GM12878 (cell line): ENCODE results near the gene ADAMTS3. TPM values are rescaled to one million over a fixed set of nuclear protein-coding genes. Genes with fewer than 3 reads are reported as not detected.

Experiments used
- ATAC-seq: fragments of 200-7000 bp; cut with Tn5 transposase; 3 replicates; pipeline ENCODE4 v1.9.1; 2020; ENCODE audit warnings: mild to moderate bottlenecking, moderate library complexity
- BruUV-seq: library from RNA; stranded (reverse); fragments of 400-500 nt; replicated peaks from 2 replicates; lab custom pipeline; 2021; lab: Mats Ljungman, UMichigan
- CTCF ChIA-PET: fragments of 300-600 bp; sonication (Branson Sonifier 250); formaldehyde crosslinking; extraction: SDS; loops from one replicate; lab custom pipeline; 2021; ENCODE audit warnings: inconsistent platforms; lab: Yijun Ruan, JAX
- POLR2A ChIA-PET: fragments of 350-600 bp; formaldehyde crosslinking; extraction: SDS; loops from one replicate; lab custom pipeline; 2021; ENCODE audit warnings: inconsistent platforms; lab: Charles Lee
- RAD21 ChIA-PET: fragments of 300-600 bp; sonication (Branson Sonifier 250); formaldehyde crosslinking; loops from one replicate; lab custom pipeline; 2023; ENCODE audit warnings: antibody characterized with exemption; ENCODE audit not compliant: unreplicated experiment; lab: Charles Lee
- SMC1A ChIA-PET: fragments of 300-600 bp; sonication (Branson Sonifier 250); formaldehyde crosslinking; loops from one replicate; lab custom pipeline; 2023; ENCODE audit not compliant: unreplicated experiment, uncharacterized antibody; lab: Charles Lee
- DNase-seq: peaks from one replicate; pipeline ENCODE4 v3.0.0-alpha.2; 2011; ENCODE audit warnings: low read depth, low spot score
- FAIRE-seq: peaks from 3 replicates; lab custom pipeline; 2011; peaks lifted over from hg19 to GRCh38; lab: Jason Lieb, UNC
- H2AFZ ChIP-seq: 2 replicates; pipeline ENCODE4 v1.6.0; 2011; ENCODE audit warnings: low read depth, low read length, control low read depth; ENCODE audit not compliant: control insufficient read depth
- H3K27ac ChIP-seq: 2 replicates; pipeline ENCODE4 v1.5.1; 2011; ENCODE audit warnings: control low read depth; ENCODE audit not compliant: control insufficient read depth, insufficient read depth
- H3K27me3 ChIP-seq, 2 experiments: replicated peaks in 1 of 2; 2 replicates each; pipeline versions ENCODE4 v1.6.0 to v1.6.1; 2011; ENCODE audit warnings: low read length in 1 of 2; ENCODE audit not compliant: control insufficient read depth in 2 of 2, insufficient read depth in 2 of 2
- H3K36me3 ChIP-seq, 2 experiments: 2 replicates each; pipeline ENCODE4 v1.5.1; 2011; ENCODE audit warnings: low read length in 1 of 2; ENCODE audit not compliant: control insufficient read depth in 2 of 2, insufficient read depth in 2 of 2
- H3K4me1 ChIP-seq: 2 replicates; pipeline ENCODE4 v1.6.1; 2011; ENCODE audit warnings: mild to moderate bottlenecking, low read length, moderate library complexity, mixed read lengths; ENCODE audit not compliant: control insufficient read depth, insufficient read depth
- H3K4me2 ChIP-seq: 2 replicates; pipeline ENCODE4 v1.6.0; 2011; ENCODE audit warnings: control low read depth; ENCODE audit not compliant: control insufficient read depth, insufficient read depth
- H3K4me3 ChIP-seq: fragments of 200-600 bp; sonication (generic); 2 replicates; pipeline ENCODE4 v1.5.1; 2016
- H3K79me2 ChIP-seq: 2 replicates; pipeline ENCODE4 v1.6.0; 2011; ENCODE audit warnings: low read length; ENCODE audit not compliant: control insufficient read depth, insufficient read depth
- H3K9ac ChIP-seq: 2 replicates; pipeline ENCODE4 v1.8.0; 2011; ENCODE audit warnings: low read length, control low read depth, mixed read lengths; ENCODE audit not compliant: control insufficient read depth, insufficient read depth
- H3K9me3 ChIP-seq: replicated peaks from 3 replicates; pipeline ENCODE4 v1.5.1; 2011; ENCODE audit warnings: mild to moderate bottlenecking, low read length; ENCODE audit not compliant: control insufficient read depth, insufficient read depth
- H4K20me1 ChIP-seq: 2 replicates; pipeline ENCODE4 v1.6.0; 2011; ENCODE audit not compliant: control insufficient read depth, insufficient read depth
- KDM1A ChIP-seq: fragments of 200-600 bp; sonication (generic); IDR thresholded peaks from 2 replicates; pipeline ENCODE4 v1.6.1; 2016; ENCODE audit warnings: borderline replicate concordance
- RAD21 ChIP-seq: IDR thresholded peaks from 2 replicates; pipeline ENCODE4 v1.6.1; 2011; ENCODE audit warnings: mild to moderate bottlenecking, low read depth, low read length, moderate library complexity; ENCODE audit not compliant: insufficient read depth
- SIX5 ChIP-seq: IDR thresholded peaks from 2 replicates; pipeline ENCODE4 v1.6.1; 2011; ENCODE audit warnings: mild to moderate bottlenecking, low read depth, low read length, moderate library complexity; ENCODE audit not compliant: severe bottlenecking
- WRNIP1 ChIP-seq: IDR thresholded peaks from 2 replicates; pipeline ENCODE4 v1.6.1; 2011; ENCODE audit warnings: low read depth, low read length, improper control_type of control experiment, borderline replicate concordance
- YY1 ChIP-seq: IDR thresholded peaks from 2 replicates; pipeline ENCODE4 v1.6.1; 2011; ENCODE audit warnings: low read depth, mild to moderate bottlenecking, low read length
- ZNF274 ChIP-seq: IDR thresholded peaks from one replicate; pipeline ENCODE4 v1.8.0; 2011; ENCODE audit not compliant: insufficient read length, insufficient read depth
- ZSCAN29 ChIP-seq: fragments of 450-650 bp; IDR thresholded peaks from 2 replicates; pipeline ENCODE4 v1.6.1; 2017; ENCODE audit warnings: mild to moderate bottlenecking, moderate library complexity
- WGBS: methylation state at CpG from one replicate; pipeline ENCODE4 v1.1.6; 2016; ENCODE audit warnings: low lambda C conversion rate; ENCODE audit not compliant: insufficient replicate concordance, insufficient coverage; ENCODE audit errors: missing lambda C conversion rate; 5-methylcytosine and 5-hydroxymethylcytosine counted together
- in situ Hi-C: fragments of 300-500 bp; cut with MboI; formaldehyde crosslinking; loops from 9 replicates; pipeline ENCODE4 v1.14.3; 2018; ENCODE audit warnings: mixed read lengths
- intact Hi-C: fragments of 100-400 bp; cut with micrococcal nuclease; formaldehyde crosslinking; loops from one replicate; pipeline ENCODE4 v1.14.2; 2022; ENCODE audit not compliant: unreplicated experiment
- polyA plus RNA-seq, 11 experiments: library from polyadenylated mRNA; depleted of rRNA in 4 of 11; unstranded in 6 of 11; stranded (reverse) in 5 of 11; fragments of >200 nt; fragmentation: Nextera tagmentation in 4 of 11; fragmentation: Illumina TruSeq in 1 of 11; extraction: Ambion mirVana in 4 of 11; extraction: Trizol in 1 of 11; gene quantifications; 1 replicate in 1 of 11; 2 replicates in 10 of 11; pipeline versions ENCODE4 v1.2.1 to v1.2.3, GENCODE V29; 2011 to 2016; ENCODE audit warnings: inconsistent platforms in 2 of 11, missing spikeins in 2 of 11, low read depth in 1 of 11
- total RNA-seq, 4 experiments: library from RNA; depleted of rRNA in 3 of 4; stranded (reverse); fragments of >200 nt in 3 of 4; fragmentation: Illumina TruSeq in 1 of 4; extraction: Trizol in 1 of 4; gene quantifications; 2 replicates each; pipeline versions ENCODE4 v1.2.1 to v1.2.3, GENCODE V29; 2013 to 2021
- TF ChIP-seq, protein P1 (sequence below): IDR thresholded peaks from 2 replicates; pipeline ENCODE4 v1.6.1; 2012; ENCODE audit warnings: low read depth, low read length, improper control_type of control experiment
- TF ChIP-seq, protein P2 (sequence below): fragments of 450-650 bp; conservative IDR thresholded peaks from 2 replicates; pipeline ENCODE4 v1.6.1; 2017; ENCODE audit warnings: mild to moderate bottlenecking, moderate library complexity
- TF ChIP-seq, protein P3 (sequence below): IDR thresholded peaks from 2 replicates; pipeline ENCODE4 v1.6.1; 2012; ENCODE audit warnings: low read depth, low read length, improper control_type of control experiment

Gene ADAMTS3
- total and polyA plus RNA-seq, 10 of the 15 experiments (the other 5 are each of a cell fraction or from before 2014, with no cell fraction given), result under 0.01 to 0.07 (median 0.02) TPM; not detected in 6

DNA sequence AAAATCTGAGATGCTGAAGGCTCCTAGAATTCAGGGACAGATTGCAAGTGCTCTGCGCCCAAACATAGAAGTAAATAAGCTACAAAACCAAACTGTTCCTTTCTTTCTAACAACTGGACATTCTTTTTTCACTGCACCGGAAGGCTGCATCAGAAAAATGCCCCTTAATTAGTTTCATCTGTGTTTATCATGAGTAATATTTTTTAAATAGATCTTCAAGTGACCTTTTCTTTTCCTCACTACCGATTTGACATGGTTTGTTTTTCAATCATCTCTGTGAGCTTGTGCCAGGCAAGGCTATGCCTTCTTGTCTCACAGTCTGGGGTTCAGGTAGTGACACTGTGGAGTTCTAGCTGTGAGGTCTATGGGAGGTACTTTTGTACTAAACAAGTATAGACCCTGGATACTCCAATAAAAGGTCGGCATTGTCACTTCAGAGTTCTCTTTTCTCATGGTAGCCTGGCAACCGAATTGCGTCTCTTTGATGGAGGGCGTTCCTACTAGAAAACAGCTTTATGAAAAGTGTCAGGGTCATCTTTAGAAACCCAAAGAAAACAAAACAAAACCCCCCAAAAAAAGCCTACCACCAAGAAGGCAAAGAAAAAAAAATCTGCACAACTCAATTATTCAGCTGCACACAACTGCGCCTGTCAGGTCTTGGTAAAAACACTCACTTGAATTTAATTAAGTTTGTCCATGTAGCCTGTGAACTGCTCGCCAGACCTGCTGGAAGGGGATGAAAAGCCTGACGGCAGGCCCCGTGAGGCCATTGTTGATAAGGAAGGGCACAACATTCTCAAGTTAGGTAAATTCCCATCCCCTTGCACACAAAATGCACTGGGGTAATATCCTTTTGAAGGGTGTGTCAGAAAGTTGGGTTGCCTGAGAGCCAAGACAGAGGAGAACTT, 22.8 kb upstream of the ADAMTS3 start:
- BruUV-seq, result no TSS peak

DNA sequence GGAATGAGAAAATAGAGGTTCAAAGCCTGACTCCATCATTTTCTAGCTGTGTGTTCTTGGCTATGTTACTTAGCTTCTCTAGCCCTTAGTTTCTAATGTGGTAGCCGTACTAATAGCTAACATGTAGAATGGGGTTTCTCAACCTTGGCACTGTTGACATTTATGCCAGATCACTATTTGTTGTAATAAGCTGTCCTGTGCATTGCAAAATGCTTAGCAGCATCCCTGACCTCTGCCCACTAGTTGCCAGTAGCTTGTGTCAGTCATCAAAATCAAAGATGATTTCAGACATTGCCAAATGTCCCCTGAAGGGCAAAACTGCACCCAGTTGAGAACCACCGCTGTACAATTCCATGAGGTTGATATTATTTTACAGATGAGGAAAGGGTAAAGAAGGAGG, 18.3 kb upstream of the ADAMTS3 start:
- no peaks in the 10 kb centered on the region for H3K27me3 ChIP-seq
- ChIA-PET CTCF (no interaction called here), POLR2A (no interaction called here), RAD21 (no interaction called here), SMC1A (interaction anchor here (0.5 kb wide), 1 partner anchor 648 kb away, joined by 3 read pairs; no protein-coding TSS in a partner anchor)
- H3K36me3 ChIP-seq, result no peaks in the 10 kb centered on the region
- 24% methylated on average over 2 of the region's 2 CpGs for WGBS
- no peak overlapping the region for H2AFZ ChIP-seq
- no peaks in the 10 kb centered on the region for H3K4me1 ChIP-seq
- no peaks in the 10 kb centered on the region for H3K9me3 ChIP-seq
- H4K20me1 ChIP-seq, result no peaks in the 10 kb centered on the region
- no peak overlapping the region for H3K9ac ChIP-seq
- ATAC-seq, result no peak
- H3K79me2 ChIP-seq, result no peaks in the 10 kb centered on the region
- no TSS peak for BruUV-seq
- H3K27ac ChIP-seq, result no peak overlapping the region
- no peak overlapping the region for H3K4me2 ChIP-seq
- no peak for DNase-seq
- in situ Hi-C loops, result no loop called here
- intact Hi-C loops, result no loop called here
- no peak overlapping the region for H3K4me3 ChIP-seq
- no peak for FAIRE-seq
- no peak for TF ChIP-seq RAD21
- no peak for TF ChIP-seq YY1
- no peak for TF ChIP-seq ZNF274
- TF ChIP-seq, protein P1, sequence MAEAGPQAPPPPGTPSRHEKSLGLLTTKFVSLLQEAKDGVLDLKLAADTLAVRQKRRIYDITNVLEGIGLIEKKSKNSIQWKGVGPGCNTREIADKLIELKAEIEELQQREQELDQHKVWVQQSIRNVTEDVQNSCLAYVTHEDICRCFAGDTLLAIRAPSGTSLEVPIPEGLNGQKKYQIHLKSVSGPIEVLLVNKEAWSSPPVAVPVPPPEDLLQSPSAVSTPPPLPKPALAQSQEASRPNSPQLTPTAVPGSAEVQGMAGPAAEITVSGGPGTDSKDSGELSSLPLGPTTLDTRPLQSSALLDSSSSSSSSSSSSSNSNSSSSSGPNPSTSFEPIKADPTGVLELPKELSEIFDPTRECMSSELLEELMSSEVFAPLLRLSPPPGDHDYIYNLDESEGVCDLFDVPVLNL, result no peak
- no peak for TF ChIP-seq ZSCAN29
- TF ChIP-seq, protein P2, sequence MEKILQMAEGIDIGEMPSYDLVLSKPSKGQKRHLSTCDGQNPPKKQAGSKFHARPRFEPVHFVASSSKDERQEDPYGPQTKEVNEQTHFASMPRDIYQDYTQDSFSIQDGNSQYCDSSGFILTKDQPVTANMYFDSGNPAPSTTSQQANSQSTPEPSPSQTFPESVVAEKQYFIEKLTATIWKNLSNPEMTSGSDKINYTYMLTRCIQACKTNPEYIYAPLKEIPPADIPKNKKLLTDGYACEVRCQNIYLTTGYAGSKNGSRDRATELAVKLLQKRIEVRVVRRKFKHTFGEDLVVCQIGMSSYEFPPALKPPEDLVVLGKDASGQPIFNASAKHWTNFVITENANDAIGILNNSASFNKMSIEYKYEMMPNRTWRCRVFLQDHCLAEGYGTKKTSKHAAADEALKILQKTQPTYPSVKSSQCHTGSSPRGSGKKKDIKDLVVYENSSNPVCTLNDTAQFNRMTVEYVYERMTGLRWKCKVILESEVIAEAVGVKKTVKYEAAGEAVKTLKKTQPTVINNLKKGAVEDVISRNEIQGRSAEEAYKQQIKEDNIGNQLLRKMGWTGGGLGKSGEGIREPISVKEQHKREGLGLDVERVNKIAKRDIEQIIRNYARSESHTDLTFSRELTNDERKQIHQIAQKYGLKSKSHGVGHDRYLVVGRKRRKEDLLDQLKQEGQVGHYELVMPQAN, result no peak
- no peak for TF ChIP-seq WRNIP1

More for the DNA sequence above, 22.8 kb upstream of the ADAMTS3 start:
- in situ Hi-C loops (no loop called here), intact Hi-C loops (no loop called here)
- H3K27ac ChIP-seq, result no peak overlapping the region
- ChIA-PET SMC1A (no interaction called here), CTCF (no interaction called here), RAD21 (no interaction called here), POLR2A (no interaction called here)
- H3K9me3 ChIP-seq, result no peaks in the 10 kb centered on the region
- no peaks in the 10 kb centered on the region for H3K36me3 ChIP-seq
- no peaks in the 10 kb centered on the region for H3K4me1 ChIP-seq
- 31% methylated on average over 11 of the region's 11 CpGs for WGBS
- no peak overlapping the region for H3K9ac ChIP-seq
- FAIRE-seq (no peak), ATAC-seq (no peak), DNase-seq (no peak)
- H4K20me1 ChIP-seq, result no peaks in the 10 kb centered on the region
- H3K27me3 ChIP-seq, result no peaks in the 10 kb centered on the region
- H3K4me3 ChIP-seq, result no peak overlapping the region
- no peak overlapping the region for H3K4me2 ChIP-seq
- no peaks in the 10 kb centered on the region for H3K79me2 ChIP-seq
- no peak overlapping the region for H2AFZ ChIP-seq
- TF ChIP-seq KDM1A (no peak), SIX5 (no peak)
- TF ChIP-seq, protein P3, sequence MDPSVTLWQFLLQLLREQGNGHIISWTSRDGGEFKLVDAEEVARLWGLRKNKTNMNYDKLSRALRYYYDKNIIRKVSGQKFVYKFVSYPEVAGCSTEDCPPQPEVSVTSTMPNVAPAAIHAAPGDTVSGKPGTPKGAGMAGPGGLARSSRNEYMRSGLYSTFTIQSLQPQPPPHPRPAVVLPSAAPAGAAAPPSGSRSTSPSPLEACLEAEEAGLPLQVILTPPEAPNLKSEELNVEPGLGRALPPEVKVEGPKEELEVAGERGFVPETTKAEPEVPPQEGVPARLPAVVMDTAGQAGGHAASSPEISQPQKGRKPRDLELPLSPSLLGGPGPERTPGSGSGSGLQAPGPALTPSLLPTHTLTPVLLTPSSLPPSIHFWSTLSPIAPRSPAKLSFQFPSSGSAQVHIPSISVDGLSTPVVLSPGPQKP, result no peak
- TF ChIP-seq, all 136 proteins: peak for 0
